Liver (tissue), 3 donors: ENCODE results near the gene TMEM259.

Source experiments
- EGR1 ChIP-seq, 2 donors: IDR thresholded peaks; 2 replicates each; pipeline ENCODE4 v1.6.1; 2016 to 2018; ENCODE audit warnings: antibody characterized with exemption in 2 of 2, low read depth in 2 of 2
- GABPA ChIP-seq, 2 donors: IDR thresholded peaks in 1 of 2; conservative IDR thresholded peaks in 1 of 2; 2 replicates each; pipeline ENCODE4 v1.6.1; 2016; ENCODE audit warnings: antibody characterized with exemption in 2 of 2, mild to moderate bottlenecking in 1 of 2, moderate library complexity in 1 of 2
- REST ChIP-seq: IDR thresholded peaks from 2 replicates; pipeline ENCODE4 v1.6.1; 2016; ENCODE audit warnings: antibody characterized with exemption, mild to moderate bottlenecking
- TF ChIP-seq, protein P1 (sequence below): fragments of 150-350 bp; IDR thresholded peaks from 2 replicates; pipeline ENCODE4 v1.5.1; 2017; ENCODE audit warnings: improper control_type of control experiment, low read depth, low read length; ENCODE audit not compliant: missing input control
- donor health status: healthy.
- donor health status: healthy.

GRCh38 chr19:991174-991931 lies 29.6 kb downstream of the TMEM259 start:
- TF ChIP-seq REST: no peak
- no peak for TF ChIP-seq EGR1 (IDR thresholded peaks at IDR 0.05; ENCODE audit: low read depth in 2 of 2)
- no peak for TF ChIP-seq GABPA (IDR thresholded peaks at IDR 0.05 in 1 of 2, conservative IDR thresholded peaks at IDR 0.05 in 1 of 2)
- TF ChIP-seq, protein P1, sequence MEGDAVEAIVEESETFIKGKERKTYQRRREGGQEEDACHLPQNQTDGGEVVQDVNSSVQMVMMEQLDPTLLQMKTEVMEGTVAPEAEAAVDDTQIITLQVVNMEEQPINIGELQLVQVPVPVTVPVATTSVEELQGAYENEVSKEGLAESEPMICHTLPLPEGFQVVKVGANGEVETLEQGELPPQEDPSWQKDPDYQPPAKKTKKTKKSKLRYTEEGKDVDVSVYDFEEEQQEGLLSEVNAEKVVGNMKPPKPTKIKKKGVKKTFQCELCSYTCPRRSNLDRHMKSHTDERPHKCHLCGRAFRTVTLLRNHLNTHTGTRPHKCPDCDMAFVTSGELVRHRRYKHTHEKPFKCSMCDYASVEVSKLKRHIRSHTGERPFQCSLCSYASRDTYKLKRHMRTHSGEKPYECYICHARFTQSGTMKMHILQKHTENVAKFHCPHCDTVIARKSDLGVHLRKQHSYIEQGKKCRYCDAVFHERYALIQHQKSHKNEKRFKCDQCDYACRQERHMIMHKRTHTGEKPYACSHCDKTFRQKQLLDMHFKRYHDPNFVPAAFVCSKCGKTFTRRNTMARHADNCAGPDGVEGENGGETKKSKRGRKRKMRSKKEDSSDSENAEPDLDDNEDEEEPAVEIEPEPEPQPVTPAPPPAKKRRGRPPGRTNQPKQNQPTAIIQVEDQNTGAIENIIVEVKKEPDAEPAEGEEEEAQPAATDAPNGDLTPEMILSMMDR: no peak
